NCI-H2171 (cell line): ENCODE data around the gene ABCC3.

Source experiments
- DNase-seq: peaks from one replicate; lab custom pipeline; 2025; lab: John Stamatoyannopoulos, UW

The ABCC3 gene

DNA sequence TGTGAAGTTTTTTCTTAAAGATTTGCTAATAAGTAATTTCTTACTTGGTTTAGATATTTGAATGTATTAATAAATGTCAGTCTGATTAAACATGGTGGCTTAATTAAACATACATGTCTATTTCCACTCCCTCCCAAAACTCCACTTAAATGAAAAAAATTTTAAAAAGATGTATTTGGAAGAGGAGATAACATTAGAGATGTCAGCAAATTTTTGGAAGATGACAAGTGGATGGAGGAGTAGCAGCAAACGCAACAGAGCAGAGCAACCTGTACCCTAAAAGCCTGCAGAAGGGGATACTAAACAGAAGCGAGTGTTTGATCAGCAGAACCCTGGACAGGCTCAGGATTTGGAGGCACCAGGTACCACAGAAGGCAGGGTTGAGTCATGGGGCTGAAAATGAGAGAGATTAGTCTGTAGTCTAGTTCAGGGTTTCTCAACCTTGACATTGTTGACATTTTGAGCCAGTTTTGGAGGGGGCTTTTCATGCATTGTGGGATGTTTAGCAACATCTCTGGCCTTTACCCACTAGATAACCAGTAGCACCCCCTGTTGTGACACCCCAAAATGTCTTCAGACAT lies 102.5 kb downstream of the ABCC3 start:
- no peak for DNase-seq

DNA sequence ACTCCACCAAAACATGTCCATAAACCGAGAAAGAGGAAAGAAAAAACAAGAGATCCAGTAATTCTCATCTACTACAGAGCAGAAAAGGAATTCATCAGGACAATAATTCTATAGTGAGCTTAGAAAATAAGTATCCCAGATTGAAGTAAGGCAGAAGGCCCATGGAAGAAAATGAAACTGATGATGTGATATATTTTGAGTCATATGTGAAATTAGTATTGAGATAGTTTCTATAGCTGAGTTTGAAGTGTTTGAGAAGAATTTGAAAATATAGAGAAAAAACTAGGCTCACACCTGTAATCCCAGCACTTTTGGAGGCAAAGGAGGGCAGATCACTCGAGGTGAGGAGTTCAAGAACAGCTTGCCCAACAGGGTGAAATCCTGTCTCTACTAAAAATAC lies 104.4 kb downstream of the ABCC3 start:
- DNase-seq: no peak
